Stimulated activated CD8-positive, alpha-beta memory T cell treated with anti-CD3 and anti-CD28 coated beads, Interleukin-4, amount 100 ng/mL, for 4 hours (primary cell): ENCODE data around the gene FXR2.
"Not testable (repeated sequence)": the region's sequence is repeated elsewhere in the genome, so short reads cannot be mapped to it uniquely, and the experiment has no call there.

Experiments used
- DNase-seq, 2 donors: peaks; one replicate each; pipeline ENCODE4 v3.0.0-alpha.2; 2020; ENCODE audit warnings: low read depth in 2 of 2, low spot score in 1 of 2

The FXR2 gene

GRCh38 chr17:7614425-7615264, at the start of gene FXR2:
Gene FXR2 (minus strand): TSS chr17:7614897. CDS start chr17:7614532, 365 bp downstream.
- DNase-seq = peak; percentile 92 to 98

GRCh38 chr17:7656958-7657609, 42.4 kb upstream of the FXR2 start:
- DNase-seq = no peak

- no peak for DNase-seq
These were observed 40.8 kb upstream of the FXR2 start for GRCh38 chr17:7655541-7655840.

GRCh38 chr17:7654832-7655540, 40.3 kb upstream of the FXR2 start:
- DNase-seq = no peak

- no peak for DNase-seq
These were observed 38.0 kb upstream of the FXR2 start for GRCh38 chr17:7652388-7653356.

GRCh38 chr17:7651665-7652387, 37.1 kb upstream of the FXR2 start:
- DNase-seq = no peak

DNA sequence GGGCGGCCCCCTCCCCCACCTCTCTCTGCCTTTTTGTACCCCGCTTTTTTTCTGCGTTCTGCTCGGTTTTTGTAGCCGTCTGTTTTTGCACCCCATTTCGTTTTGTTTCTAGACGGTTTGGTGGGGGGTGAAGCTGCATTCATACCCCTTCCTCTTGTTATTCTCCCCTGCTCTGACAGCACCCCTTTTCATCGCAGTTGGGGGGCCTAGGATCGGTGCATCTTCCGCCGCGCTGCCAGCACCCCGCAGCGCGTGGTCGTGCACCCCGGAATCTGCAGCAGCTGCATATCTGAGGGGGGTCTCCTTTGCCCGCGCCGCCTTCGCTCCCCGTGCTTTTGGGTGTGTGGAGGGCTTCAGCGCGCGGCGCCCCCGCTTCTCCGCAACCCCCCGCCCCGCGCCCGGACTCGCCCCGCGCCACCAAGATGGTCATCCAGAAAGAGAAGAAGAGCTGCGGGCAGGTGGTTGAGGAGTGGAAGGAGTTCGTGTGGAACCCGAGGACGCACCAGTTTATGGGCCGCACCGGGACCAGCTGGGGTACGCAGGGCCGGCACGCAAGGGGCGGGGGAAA, 36.5 kb upstream of the FXR2 start:
- DNase-seq = no peak

GRCh38 chr17:7650509-7651096, 35.9 kb upstream of the FXR2 start, which contains the start of gene ATP1B2:
Gene ATP1B2 (plus strand): TSS chr17:7650926. CDS start chr17:7651519, 593 bp downstream.
- DNase-seq = peak; percentile 57 to 63

GRCh38 chr17:7647018-7647417, 32.3 kb upstream of the FXR2 start:
- no peak for DNase-seq

DNA sequence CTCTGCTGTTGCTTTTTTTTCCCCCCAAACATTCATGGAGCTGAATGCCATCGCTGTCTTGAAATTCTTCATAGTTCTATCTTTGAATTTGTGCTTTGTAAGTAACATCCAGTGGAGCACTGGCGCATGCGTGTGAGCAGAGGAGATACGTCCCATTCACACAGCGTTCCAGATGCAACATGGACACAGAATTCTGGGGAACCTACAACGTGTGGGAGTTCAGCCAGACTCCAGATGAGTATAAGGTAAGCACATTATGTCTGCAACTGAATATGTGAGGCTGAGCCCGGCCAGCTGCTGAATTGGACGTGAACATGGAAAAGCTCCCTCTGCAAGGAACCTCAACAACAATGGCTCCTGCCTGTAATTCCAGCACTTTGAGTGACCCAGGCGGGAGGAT, 31.8 kb upstream of the FXR2 start:
- no peak for DNase-seq

DNA sequence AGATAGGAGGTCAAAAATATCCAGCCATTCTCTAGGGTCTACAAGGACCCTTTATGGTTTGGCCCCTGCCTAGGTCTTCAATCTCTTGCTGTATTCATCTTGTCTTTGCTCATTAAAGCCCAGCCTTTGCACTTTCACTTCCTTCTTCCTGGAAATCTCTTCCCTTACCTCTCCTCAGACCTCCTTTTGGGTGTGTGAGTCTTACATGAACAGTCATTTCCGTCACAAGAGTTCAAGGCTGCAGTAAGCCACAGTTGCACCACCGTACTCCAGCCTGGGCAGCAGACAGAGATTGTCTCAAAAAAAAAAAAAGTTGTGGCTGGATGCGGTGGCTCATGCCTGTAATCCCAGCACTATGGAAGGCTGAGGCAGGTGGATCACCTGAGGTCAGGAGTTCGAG, 30.1 kb upstream of the FXR2 start:
- no peak for DNase-seq

DNA sequence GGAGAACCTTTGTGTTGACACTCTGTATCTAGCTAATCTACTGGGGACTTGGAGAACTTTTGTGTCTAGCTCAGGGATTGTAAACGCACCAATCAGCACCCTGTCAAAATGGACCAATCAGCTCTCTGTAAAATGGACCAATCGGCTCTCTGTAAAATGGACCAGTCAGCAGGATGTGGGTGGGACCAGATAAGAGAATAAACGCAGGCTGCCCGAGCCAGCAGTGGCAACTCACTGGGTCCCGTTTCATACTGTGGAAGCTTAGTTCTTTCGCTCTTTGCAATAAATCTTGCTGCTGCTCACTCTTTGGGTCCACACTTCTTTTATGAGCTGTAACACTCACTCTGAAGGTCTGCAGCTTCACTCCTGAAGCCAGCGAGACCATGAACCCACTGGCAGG, 26.9 kb upstream of the FXR2 start:
- not testable (repeated sequence) for DNase-seq

DNA sequence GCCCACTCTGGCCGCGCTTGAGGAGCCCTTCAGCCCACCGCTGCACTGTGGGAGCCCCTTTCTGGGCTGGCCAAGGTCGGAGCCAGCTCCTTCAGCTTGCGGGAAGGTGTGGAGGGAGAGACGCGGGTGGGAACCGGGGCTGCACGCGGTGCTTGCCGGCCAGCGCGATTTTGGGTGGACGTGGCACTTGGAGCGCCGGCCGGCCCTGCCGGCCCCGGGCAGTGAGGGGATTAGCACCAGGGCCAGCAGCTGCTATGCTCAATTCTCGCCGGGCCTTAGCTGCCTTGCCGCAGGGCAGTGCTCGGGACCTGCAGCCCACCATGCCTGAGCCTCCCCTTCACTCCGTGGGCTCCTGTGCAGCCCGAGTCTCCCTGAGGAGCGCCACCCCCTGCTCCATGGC, 26.1 kb upstream of the FXR2 start:
- no peak for DNase-seq

DNA sequence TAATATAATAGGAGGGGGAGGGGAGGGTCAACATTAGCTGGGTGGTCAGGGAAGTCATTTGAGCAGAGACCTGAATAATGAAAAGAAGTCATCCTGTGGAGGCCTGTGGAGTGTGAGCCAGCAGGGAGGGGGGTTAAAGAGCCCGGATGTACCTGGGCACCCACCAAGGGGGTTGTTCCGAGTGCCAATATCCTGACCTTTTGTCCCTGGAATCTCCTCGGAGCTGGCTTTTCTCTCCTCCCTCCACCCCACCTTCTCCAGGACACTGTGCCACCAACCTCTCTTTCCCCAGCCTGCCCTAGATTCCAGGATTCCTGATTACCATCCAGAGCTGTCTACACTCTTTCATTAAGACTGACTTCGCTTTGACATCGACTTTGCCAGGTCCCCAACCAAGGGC, 21.5 kb upstream of the FXR2 start:
- no peak for DNase-seq

DNA sequence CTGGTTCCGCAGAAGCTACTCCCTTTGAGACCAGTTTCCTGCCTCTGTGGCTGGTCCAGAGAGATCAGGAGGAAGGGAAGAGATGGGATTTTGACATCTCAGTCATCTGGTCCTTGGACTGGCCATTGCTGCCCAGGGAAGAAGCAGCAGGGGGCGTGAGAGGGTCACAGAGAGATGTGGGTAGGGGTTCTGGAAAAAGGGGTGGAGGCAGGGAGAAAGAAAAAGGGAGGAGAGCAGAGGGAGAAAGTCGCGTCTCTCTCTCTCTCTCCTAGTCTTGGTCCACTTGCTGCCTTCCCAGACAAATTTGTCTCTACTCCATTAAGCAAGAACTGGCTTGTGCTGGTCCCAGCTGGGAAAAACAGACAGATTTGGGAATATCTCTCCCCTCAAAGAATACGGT, 19.7 kb upstream of the FXR2 start:
- DNase-seq = no peak

DNA sequence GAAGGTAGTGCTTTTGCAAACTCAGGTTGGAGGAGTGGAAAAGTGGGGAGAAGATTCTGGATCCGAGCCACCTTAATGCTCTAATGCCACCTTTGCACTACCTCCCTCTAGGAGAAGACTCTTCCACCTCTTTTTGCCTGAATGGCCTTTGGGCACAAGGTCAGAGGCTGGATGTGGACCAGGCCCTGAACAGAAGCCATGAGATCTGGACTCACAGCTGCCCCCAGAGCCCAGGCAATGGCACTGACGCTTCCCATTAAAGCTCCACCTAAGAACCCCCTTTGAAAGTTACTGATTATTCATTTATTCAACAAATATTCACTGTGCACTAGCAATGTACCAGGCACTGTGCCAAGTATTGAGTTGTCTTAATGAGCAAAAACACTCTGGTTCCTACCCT, 18.4 kb upstream of the FXR2 start:
- no peak for DNase-seq

- DNase-seq = no peak
These were observed 17.8 kb upstream of the FXR2 start for GRCh38 chr17:7632492-7632894.

- DNase-seq = no peak
These were observed 17.0 kb upstream of the FXR2 start for GRCh38 chr17:7631398-7632380.
